K562 (cell line): ENCODE results near the gene PILRA.

Source experiments
- FUS ChIP-seq: fragments of 200-400 bp; formaldehyde crosslinking; optimal IDR thresholded peaks from 2 replicates; pipeline ENCODE3; 2017; ENCODE audit warnings: low read depth, low read length
- MAFF ChIP-seq: IDR thresholded peaks from 2 replicates; pipeline ENCODE4 v1.6.1; 2012; ENCODE audit warnings: low read length, improper control_type of control experiment
- MYC ChIP-seq, 2 experiments: fragments of 250-450 bp in 1 of 2; sonication (Bioruptor Pico) in 1 of 2; IDR thresholded peaks; 2 replicates each; pipeline versions ENCODE4 v1.5.1 to v1.6.1; 2012 to 2021; ENCODE audit warnings: low read depth in 2 of 2, borderline replicate concordance in 1 of 2, improper control_type of control experiment in 1 of 2, low read length in 1 of 2, mild to moderate bottlenecking in 1 of 2, moderate library complexity in 1 of 2
- PCBP1 ChIP-seq: fragments of 200-400 bp; formaldehyde crosslinking; IDR thresholded peaks from 2 replicates; pipeline ENCODE4 v1.6.1; 2018; ENCODE audit warnings: mild to moderate bottlenecking, low read depth, low read length; ENCODE audit not compliant: poor library complexity, severe bottlenecking
- SMAD4 ChIP-seq: fragments of 250-450 bp; sonication (Bioruptor Pico); conservative IDR thresholded peaks from 2 replicates; pipeline ENCODE4 v1.8.0; 2021; ENCODE audit warnings: inconsistent platforms, mild to moderate bottlenecking, moderate library complexity
- TCF7L2 ChIP-seq: fragments of 150-350 bp; IDR thresholded peaks from 2 replicates; pipeline ENCODE4 v1.6.1; 2016; ENCODE audit warnings: low read depth, mild to moderate bottlenecking, low read length, moderate library complexity
- ZNF146 ChIP-seq: IDR thresholded peaks from one replicate; pipeline ENCODE4 v1.6.1; 2018; ENCODE audit warnings: missing compliant biosample characterization; ENCODE audit not compliant: unreplicated experiment
- ZNF184 ChIP-seq: sonication (generic); formaldehyde crosslinking; IDR thresholded peaks from 2 replicates; pipeline ENCODE4 v1.5.0; 2020; ENCODE audit warnings: missing genetic modification reagents
- TF ChIP-seq, protein P1 (sequence below): sonication (generic); formaldehyde crosslinking; IDR thresholded peaks from 2 replicates; pipeline ENCODE4 v1.8.1; 2022; ENCODE audit warnings: missing genetic modification reagents
- TF ChIP-seq, protein P2 (sequence below): sonication (generic); formaldehyde crosslinking; IDR thresholded peaks from 2 replicates; pipeline ENCODE4 v1.8.1; 2023; ENCODE audit warnings: mild to moderate bottlenecking, missing genetic modification reagents, moderate library complexity
- TF ChIP-seq, protein P3 (sequence below): fragments of 250-450 bp; sonication (Bioruptor Pico); IDR thresholded peaks from 2 replicates; pipeline ENCODE4 v1.9.0; 2021; ENCODE audit warnings: mild to moderate bottlenecking
- TF ChIP-seq, protein P4 (sequence below), 3 experiments: IDR thresholded peaks in 2 of 3; conservative IDR thresholded peaks in 1 of 3; 2 replicates each; pipeline ENCODE4 v1.5.1; 2011 to 2012; ENCODE audit warnings: low read length in 3 of 3, mild to moderate bottlenecking in 3 of 3, control low read depth in 2 of 3, improper control_type of control experiment in 1 of 3, inconsistent platforms in 1 of 3, low read depth in 1 of 3, mixed read lengths in 1 of 3, moderate library complexity in 1 of 3; ENCODE audit not compliant: insufficient read depth in 2 of 3
- TF ChIP-seq, protein P5 (sequence below): sonication (generic); formaldehyde crosslinking; IDR thresholded peaks from 2 replicates; pipeline ENCODE4 v1.8.1; 2023; ENCODE audit warnings: mild to moderate bottlenecking, missing genetic modification reagents

DNA sequence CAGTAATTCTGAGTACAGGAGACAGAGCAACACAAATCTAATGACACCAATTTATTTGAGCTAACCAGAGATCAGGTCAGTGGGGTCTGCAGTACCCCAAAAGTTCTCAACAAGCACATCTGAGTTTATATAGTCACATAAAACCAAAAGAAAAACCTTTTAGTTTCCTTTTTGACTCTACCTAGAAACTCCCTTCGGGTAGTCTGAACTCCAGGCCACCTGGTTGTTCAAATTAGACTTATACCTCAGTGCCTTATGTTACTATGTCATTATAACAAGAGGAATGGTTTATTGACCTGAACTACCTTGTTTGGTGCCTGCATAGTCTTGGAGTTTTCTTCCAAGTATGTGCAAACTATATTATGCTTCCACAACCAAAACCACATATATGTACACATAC is 40.6 kb downstream of the PILRA start:
- TF ChIP-seq, protein P1, sequence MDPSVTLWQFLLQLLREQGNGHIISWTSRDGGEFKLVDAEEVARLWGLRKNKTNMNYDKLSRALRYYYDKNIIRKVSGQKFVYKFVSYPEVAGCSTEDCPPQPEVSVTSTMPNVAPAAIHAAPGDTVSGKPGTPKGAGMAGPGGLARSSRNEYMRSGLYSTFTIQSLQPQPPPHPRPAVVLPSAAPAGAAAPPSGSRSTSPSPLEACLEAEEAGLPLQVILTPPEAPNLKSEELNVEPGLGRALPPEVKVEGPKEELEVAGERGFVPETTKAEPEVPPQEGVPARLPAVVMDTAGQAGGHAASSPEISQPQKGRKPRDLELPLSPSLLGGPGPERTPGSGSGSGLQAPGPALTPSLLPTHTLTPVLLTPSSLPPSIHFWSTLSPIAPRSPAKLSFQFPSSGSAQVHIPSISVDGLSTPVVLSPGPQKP (CRISPR knock-in tag), result no peak
- TF ChIP-seq, protein P2, sequence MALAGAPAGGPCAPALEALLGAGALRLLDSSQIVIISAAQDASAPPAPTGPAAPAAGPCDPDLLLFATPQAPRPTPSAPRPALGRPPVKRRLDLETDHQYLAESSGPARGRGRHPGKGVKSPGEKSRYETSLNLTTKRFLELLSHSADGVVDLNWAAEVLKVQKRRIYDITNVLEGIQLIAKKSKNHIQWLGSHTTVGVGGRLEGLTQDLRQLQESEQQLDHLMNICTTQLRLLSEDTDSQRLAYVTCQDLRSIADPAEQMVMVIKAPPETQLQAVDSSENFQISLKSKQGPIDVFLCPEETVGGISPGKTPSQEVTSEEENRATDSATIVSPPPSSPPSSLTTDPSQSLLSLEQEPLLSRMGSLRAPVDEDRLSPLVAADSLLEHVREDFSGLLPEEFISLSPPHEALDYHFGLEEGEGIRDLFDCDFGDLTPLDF (CRISPR knock-in tag), result no peak
- TF ChIP-seq MAFF (no peak), PCBP1 (no peak), MYC (IDR thresholded peaks at IDR 0.05; ENCODE audit: low read depth, low read length) (no peak), MYC (CRISPR knock-in tag; IDR thresholded peaks at IDR 0.05; ENCODE audit: borderline replicate concordance, low read depth) (no peak), SMAD4 (CRISPR knock-in tag) (no peak), ZNF184 (CRISPR knock-in tag) (no peak), FUS (no peak), TCF7L2 (no peak), ZNF146 (no peak)
- TF ChIP-seq, protein P3, sequence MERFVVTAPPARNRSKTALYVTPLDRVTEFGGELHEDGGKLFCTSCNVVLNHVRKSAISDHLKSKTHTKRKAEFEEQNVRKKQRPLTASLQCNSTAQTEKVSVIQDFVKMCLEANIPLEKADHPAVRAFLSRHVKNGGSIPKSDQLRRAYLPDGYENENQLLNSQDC (CRISPR knock-in tag), result no peak
- TF ChIP-seq, protein P4, sequence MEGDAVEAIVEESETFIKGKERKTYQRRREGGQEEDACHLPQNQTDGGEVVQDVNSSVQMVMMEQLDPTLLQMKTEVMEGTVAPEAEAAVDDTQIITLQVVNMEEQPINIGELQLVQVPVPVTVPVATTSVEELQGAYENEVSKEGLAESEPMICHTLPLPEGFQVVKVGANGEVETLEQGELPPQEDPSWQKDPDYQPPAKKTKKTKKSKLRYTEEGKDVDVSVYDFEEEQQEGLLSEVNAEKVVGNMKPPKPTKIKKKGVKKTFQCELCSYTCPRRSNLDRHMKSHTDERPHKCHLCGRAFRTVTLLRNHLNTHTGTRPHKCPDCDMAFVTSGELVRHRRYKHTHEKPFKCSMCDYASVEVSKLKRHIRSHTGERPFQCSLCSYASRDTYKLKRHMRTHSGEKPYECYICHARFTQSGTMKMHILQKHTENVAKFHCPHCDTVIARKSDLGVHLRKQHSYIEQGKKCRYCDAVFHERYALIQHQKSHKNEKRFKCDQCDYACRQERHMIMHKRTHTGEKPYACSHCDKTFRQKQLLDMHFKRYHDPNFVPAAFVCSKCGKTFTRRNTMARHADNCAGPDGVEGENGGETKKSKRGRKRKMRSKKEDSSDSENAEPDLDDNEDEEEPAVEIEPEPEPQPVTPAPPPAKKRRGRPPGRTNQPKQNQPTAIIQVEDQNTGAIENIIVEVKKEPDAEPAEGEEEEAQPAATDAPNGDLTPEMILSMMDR (IDR thresholded peaks at IDR 0.05 in 2 of 3, conservative IDR thresholded peaks at IDR 0.05 in 1 of 3; ENCODE audit: insufficient read depth in 2 of 3, low read depth in 1 of 3, low read length in 3 of 3), result no peak
- TF ChIP-seq, protein P5, sequence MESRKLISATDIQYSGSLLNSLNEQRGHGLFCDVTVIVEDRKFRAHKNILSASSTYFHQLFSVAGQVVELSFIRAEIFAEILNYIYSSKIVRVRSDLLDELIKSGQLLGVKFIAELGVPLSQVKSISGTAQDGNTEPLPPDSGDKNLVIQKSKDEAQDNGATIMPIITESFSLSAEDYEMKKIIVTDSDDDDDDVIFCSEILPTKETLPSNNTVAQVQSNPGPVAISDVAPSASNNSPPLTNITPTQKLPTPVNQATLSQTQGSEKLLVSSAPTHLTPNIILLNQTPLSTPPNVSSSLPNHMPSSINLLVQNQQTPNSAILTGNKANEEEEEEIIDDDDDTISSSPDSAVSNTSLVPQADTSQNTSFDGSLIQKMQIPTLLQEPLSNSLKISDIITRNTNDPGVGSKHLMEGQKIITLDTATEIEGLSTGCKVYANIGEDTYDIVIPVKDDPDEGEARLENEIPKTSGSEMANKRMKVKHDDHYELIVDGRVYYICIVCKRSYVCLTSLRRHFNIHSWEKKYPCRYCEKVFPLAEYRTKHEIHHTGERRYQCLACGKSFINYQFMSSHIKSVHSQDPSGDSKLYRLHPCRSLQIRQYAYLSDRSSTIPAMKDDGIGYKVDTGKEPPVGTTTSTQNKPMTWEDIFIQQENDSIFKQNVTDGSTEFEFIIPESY (CRISPR knock-in tag), result no peak
